CD4-positive, alpha-beta T cell treated with Interferon gamma for 1 hour (primary cell): ENCODE results near the gene TUBB2A.
A peak's percentile ranks its signal among the peaks of the same experiment; 100 is the strongest.

ENCODE experiments used
- DNase-seq: peaks from one replicate; pipeline ENCODE4 v3.0.0-alpha.2; 2020

The TUBB2A gene

DNA sequence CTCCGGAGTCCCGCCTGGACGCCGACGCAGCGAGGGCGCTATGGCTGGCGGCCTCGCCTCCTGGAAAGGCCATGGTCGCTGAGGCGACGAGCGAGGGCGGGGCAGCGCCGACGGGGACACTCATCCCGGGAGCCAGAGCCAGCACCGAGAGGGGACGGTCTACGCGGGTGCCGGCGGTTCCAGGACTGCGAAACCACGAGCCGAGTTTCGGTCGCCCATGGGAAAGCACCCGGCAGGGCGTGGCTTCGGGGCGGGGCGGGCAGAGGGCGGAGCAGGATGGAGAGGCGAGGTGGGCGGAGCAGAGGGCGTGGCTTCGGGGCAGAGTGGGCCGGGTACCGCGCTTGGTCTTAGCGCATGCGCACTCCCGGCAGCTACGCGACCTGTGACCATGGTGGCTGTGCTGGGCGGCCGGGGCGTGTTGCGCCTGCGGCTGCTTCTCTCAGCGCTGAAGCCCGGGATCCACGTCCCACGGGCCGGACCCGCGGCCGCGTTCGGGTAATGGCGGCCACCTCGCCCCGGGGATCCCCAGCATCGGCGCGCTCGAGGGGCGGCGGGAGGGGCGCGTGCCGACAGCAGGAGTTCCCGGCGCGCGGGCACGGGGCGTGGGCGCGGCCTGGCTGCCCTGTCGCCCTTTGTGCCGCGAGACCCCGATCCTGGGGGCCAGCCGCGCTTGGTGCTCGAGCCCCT lies 38.8 kb downstream of the TUBB2A start, which contains the start of gene BPHL:
Gene BPHL (plus strand): TSS at position 359 of the 687 bp plus-strand sequence. CDS start 30 bp downstream, at position 389.
- peak; percentile 96 for DNase-seq

- DNase-seq: no peak
Observed at GRCh38 chr6:3117912-3118352, 39.4 kb downstream of the TUBB2A start.

GRCh38 chr6:3114377-3114776 lies 43.0 kb downstream of the TUBB2A start:
- no peak for DNase-seq

- DNase-seq: no peak
Observed at GRCh38 chr6:3109761-3110160, 47.6 kb downstream of the TUBB2A start.

DNA sequence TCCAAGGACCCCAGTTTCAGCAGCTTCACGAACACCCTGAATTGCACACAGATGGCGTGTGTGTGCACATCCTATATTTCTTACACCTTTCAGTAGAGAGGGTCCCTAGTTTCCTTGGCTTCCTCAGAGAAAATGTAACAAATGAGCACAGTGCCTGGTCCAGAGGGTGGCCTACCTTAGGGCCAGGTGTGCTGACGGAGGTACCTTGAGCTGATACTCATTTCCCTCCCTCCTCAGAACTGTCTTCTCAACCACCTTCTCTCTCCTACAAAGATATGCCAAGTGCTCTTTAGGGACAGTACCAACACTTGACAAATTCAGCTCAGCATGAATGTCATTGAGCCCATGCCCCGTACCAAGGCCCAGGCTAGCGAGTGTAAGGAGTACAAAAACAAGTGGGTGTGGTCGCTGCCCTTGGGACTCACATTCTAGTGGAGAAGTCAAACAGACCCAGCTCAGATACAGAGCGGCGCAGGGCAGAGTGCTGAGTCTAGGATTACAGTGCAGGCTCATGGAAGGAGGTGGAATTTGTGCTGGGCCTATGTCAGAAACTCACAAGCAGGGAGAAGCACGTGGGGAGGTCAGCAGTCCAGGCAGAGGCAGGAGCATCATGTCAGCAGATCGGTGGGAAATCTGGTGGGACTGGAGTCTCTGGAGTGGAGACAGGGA lies 48.5 kb downstream of the TUBB2A start:
- no peak for DNase-seq
